Right cardiac atrium (tissue), 5 donors: Measurements from ENCODE around the gene GTF3C1. TPM values are rescaled to one million over a fixed set of nuclear protein-coding genes. Genes with fewer than 3 reads are reported as not detected.

Experiments used
- ATAC-seq, 2 donors: fragments of 200-7000 bp; cut with Tn5 transposase; one replicate each; pipeline versions ENCODE4 v1.8.0 to v1.9.1; 2020; ENCODE audit warnings: moderate library complexity in 2 of 2, mild to moderate bottlenecking in 1 of 2
- DNase-seq, 3 donors: peaks; one replicate each; pipeline ENCODE4 v3.0.0-alpha.2; 2020
- H3K27ac ChIP-seq: one replicate; pipeline ENCODE4 v1.5.1; 2013; ENCODE audit warnings: mild to moderate bottlenecking, low read length, control low read depth, moderate library complexity
- H3K27me3 ChIP-seq: one replicate; pipeline ENCODE4 v1.6.1; 2013; ENCODE audit not compliant: control insufficient read depth, insufficient read depth
- H3K4me1 ChIP-seq: one replicate; pipeline ENCODE4 v1.6.1; 2013; ENCODE audit warnings: low read length; ENCODE audit not compliant: control insufficient read depth, insufficient read depth
- H3K4me3 ChIP-seq: one replicate; pipeline ENCODE4 v1.5.1; 2013; ENCODE audit warnings: low read length, control low read depth
- H3K9me3 ChIP-seq: one replicate; pipeline ENCODE4 v1.6.1; 2013; ENCODE audit warnings: low read length; ENCODE audit not compliant: control insufficient read depth
- WGBS: extraction: QIAGEN DNeasy Blood & Tissue Kit; methylation state at CpG from one replicate; pipeline ENCODE4 v1.1.7; 2013; 5-methylcytosine and 5-hydroxymethylcytosine counted together
- intact Hi-C, 4 donors: fragments of 100-400 bp; cut with DNase I; formaldehyde crosslinking; loops; one replicate each; pipeline versions ENCODE4 v1.11.0 to v1.14.0; 2022 to 2023
- polyA plus RNA-seq: library from polyadenylated mRNA; stranded (reverse); fragments of 200-250 nt; gene quantifications from one replicate; pipeline ENCODE4 v1.2.3, GENCODE V29; 2013
- total RNA-seq, 4 donors: library from RNA; stranded (reverse); fragmentation: NEBNext Ultra II Directional; extraction: Animal tissue kit (Norgen Biotek cat#: 25700); gene quantifications; one replicate each; pipeline ENCODE4 v1.2.1, GENCODE V29; 2021
- donor health status: healthy with polysubstance abuse.
- donor health status: DM: no; HTN: yes; CAD: no.
- donor health status: DM: no; HTN: no; CAD: no.
- donor health status: DM: no; HTN: yes; CAD: no; lungs with severe emphysema.
- donor health status: DM: yes; HTN: yes; CAD: no.

GTF3C1 gene
- total and polyA plus RNA-seq, 5 donors = 49.0 to 58.6 (median 56.6) TPM

DNA sequence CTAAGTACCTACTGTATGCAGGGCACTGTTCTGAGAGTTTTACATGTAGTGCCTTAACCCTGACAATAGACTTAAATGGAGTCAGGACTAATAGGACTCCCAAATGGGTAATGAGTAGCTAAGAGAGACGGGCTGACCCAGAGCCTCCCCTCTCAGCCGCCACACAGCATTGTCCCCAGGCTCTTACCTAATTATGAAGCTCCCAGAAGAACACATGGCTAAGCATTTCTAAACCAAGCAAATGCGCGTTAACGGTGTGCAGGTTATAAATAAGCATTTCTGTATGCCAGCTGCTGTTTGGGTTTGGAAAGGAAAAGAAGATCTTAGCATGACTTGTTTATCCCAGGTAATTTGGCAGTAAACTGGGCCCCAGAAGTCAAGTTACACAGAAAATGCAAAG is 14.5 kb upstream of the GTF3C1 start:
- WGBS = 86% methylated on average over 5 of the region's 5 CpGs
- no peak overlapping the region for H3K4me3 ChIP-seq
- H3K4me1 ChIP-seq = no peaks in the 10 kb centered on the region
- ATAC-seq (no peak), DNase-seq (no peak)
- H3K9me3 ChIP-seq = no peaks in the 10 kb centered on the region
- H3K27me3 ChIP-seq = no peaks in the 10 kb centered on the region
- no peak overlapping the region for H3K27ac ChIP-seq
- intact Hi-C loops = no loop called here

- Histone ChIP-seq H3K27me3 (no peaks in the 10 kb centered on the region), H3K4me3 (no peak overlapping the region), H3K27ac (no peak overlapping the region), H3K9me3 (no peaks in the 10 kb centered on the region), H3K4me1 (no peaks in the 10 kb centered on the region)
- DNase-seq (no peak), ATAC-seq (no peak)
- intact Hi-C loops = no loop called here
- 81% methylated on average over 8 of the region's 8 CpGs for WGBS
Observed at GRCh38 chr16:27561216-27561615, 11.5 kb upstream of the GTF3C1 start.

GRCh38 chr16:27558932-27559331 is 9.2 kb upstream of the GTF3C1 start:
- no peaks in the 10 kb centered on the region for H3K9me3 ChIP-seq
- H3K27ac ChIP-seq = no peak overlapping the region
- WGBS = 81% methylated on average over 1 of the region's 1 CpG
- H3K4me3 ChIP-seq = no peak overlapping the region
- H3K27me3 ChIP-seq = no peaks in the 10 kb centered on the region
- no peaks in the 10 kb centered on the region for H3K4me1 ChIP-seq
- intact Hi-C loops = no loop called here
- no peak for ATAC-seq
- DNase-seq = no peak

GRCh38 chr16:27558434-27558833 is 8.7 kb upstream of the GTF3C1 start:
- 72% methylated on average over 3 of the region's 3 CpGs for WGBS
- Histone ChIP-seq H3K4me1 (no peaks in the 10 kb centered on the region), H3K9me3 (no peaks in the 10 kb centered on the region), H3K4me3 (no peak overlapping the region), H3K27me3 (no peaks in the 10 kb centered on the region), H3K27ac (no peak overlapping the region)
- ATAC-seq = no peak
- intact Hi-C loops = no loop called here
- DNase-seq = no peak

DNA sequence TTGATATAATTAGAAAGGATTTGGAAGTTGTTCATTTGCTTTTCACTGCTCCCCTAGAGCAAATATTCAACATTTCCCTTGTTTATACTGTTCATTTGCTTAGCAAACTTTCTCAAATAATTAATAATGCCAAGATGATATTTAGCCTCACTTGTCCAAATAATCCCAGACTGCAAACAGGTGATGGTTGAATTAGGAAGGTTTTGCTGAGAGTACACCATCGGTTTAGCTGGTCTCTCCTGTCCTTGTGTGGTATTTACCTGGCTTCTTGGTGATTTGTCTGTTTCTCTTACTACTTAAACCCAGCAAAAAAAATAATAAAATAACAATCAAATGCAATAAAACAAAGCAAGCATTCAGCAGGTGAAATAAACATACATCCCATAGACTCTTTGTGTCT is 6.8 kb upstream of the GTF3C1 start:
- Histone ChIP-seq H3K27ac (no peak overlapping the region), H3K4me3 (no peak overlapping the region), H3K9me3 (no peaks in the 10 kb centered on the region), H3K27me3 (no peaks in the 10 kb centered on the region), H3K4me1 (no peaks in the 10 kb centered on the region)
- no peak for DNase-seq
- no peak for ATAC-seq
- WGBS = 97% methylated on average over 1 of the region's 1 CpG
- intact Hi-C loops = no loop called here

- intact Hi-C loops = no loop called here
- ATAC-seq (no peak), DNase-seq (no peak)
- Histone ChIP-seq H3K9me3 (no peaks in the 10 kb centered on the region), H3K27ac (peak overlapping the region; percentile 83), H3K4me1 (peaks cover 6% of the 10 kb centered on the region), H3K4me3 (no peak overlapping the region), H3K27me3 (no peaks in the 10 kb centered on the region)
- WGBS = 22% methylated on average over 1 of the region's 1 CpG
Observed at GRCh38 chr16:27551036-27551435, 1.3 kb upstream of the GTF3C1 start.

- peak overlapping the region; percentile 83 for H3K27ac ChIP-seq
- no peak for ATAC-seq
- no peak for DNase-seq
- H3K9me3 ChIP-seq = no peaks in the 10 kb centered on the region
- H3K4me3 ChIP-seq = peak overlapping the region; percentile 87
- H3K27me3 ChIP-seq = no peaks in the 10 kb centered on the region
- intact Hi-C loops = no loop called here
- H3K4me1 ChIP-seq = peaks cover 6% of the 10 kb centered on the region
- 39% methylated on average over 4 of the region's 4 CpGs for WGBS
Observed at GRCh38 chr16:27550582-27550920, 838 bp upstream of the GTF3C1 start.

DNA sequence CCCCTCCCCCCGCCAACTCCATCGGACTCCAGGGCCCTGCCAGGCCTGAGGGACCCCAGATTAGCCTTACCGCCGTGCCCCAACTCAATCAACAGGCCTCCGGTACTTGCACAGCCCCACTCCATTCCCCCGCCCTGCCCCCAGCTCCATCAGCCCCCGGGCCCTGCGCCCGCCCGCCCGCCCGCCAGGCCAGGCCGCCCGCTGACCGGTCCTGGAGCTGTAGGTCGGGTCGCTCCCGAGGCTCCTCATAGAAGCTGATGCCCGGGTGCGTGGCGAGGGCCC is 308 bp downstream of the GTF3C1 start:
- intact Hi-C loops = no loop called here
- peak overlapping the region; percentile 56 for H3K27ac ChIP-seq
- ATAC-seq (peak; percentile 66 to 74), DNase-seq (no peak)
- H3K4me1 ChIP-seq = peaks cover 6% of the 10 kb centered on the region
- H3K27me3 ChIP-seq = no peaks in the 10 kb centered on the region
- under 1% methylated on average over 21 of the region's 21 CpGs for WGBS
- peak overlapping the region; percentile 95 for H3K4me3 ChIP-seq
- no peaks in the 10 kb centered on the region for H3K9me3 ChIP-seq

- Histone ChIP-seq H3K27me3 (no peaks in the 10 kb centered on the region), H3K27ac (no peak overlapping the region), H3K4me1 (peaks cover 6% of the 10 kb centered on the region), H3K9me3 (no peaks in the 10 kb centered on the region), H3K4me3 (no peak overlapping the region)
- DNase-seq (no peak), ATAC-seq (no peak)
- intact Hi-C loops = no loop called here
- WGBS = 76% methylated on average over 2 of the region's 2 CpGs
Observed at GRCh38 chr16:27547851-27548250, 1.9 kb downstream of the GTF3C1 start.

DNA sequence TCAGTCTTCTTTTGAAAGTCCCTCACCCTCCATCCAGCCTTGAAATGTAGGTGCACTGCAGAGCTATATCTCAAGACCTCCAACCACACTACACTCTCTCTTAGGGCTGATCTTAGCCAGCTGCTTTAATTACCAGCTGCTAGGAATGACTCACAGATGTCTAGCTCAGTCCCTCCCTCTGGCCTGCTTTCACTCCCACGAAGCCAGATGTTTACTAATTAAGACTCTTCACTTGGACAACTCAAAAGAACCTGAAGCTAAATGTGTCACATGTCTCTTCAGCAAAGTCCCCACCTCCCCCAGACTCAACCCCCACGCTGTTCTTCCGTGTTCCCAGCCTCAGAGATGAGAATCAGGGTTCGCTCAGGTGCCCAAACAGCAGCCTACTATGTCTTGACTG is 2.6 kb downstream of the GTF3C1 start:
- DNase-seq = no peak
- Histone ChIP-seq H3K4me1 (peaks cover 6% of the 10 kb centered on the region), H3K27ac (no peak overlapping the region), H3K4me3 (no peak overlapping the region), H3K27me3 (no peaks in the 10 kb centered on the region), H3K9me3 (no peaks in the 10 kb centered on the region)
- intact Hi-C loops = no loop called here
- WGBS = 47% methylated on average over 4 of the region's 4 CpGs
- ATAC-seq = no peak

GRCh38 chr16:27544671-27545070 is 5.0 kb downstream of the GTF3C1 start:
- H3K27ac ChIP-seq = no peak overlapping the region
- ATAC-seq = no peak
- WGBS = 95% methylated on average over 4 of the region's 4 CpGs
- H3K4me1 ChIP-seq = peaks cover 6% of the 10 kb centered on the region
- intact Hi-C loops = no loop called here
- H3K4me3 ChIP-seq = no peak overlapping the region
- H3K9me3 ChIP-seq = no peaks in the 10 kb centered on the region
- no peaks in the 10 kb centered on the region for H3K27me3 ChIP-seq
- DNase-seq = no peak

- intact Hi-C loops = no loop called here
- H3K27me3 ChIP-seq = no peaks in the 10 kb centered on the region
- WGBS = 89% methylated on average over 3 of the region's 3 CpGs
- ATAC-seq (no peak), DNase-seq (no peak)
- H3K27ac ChIP-seq = no peak overlapping the region
- H3K9me3 ChIP-seq = no peaks in the 10 kb centered on the region
- H3K4me3 ChIP-seq = no peak overlapping the region
- H3K4me1 ChIP-seq = peaks cover 5% of the 10 kb centered on the region
Observed at GRCh38 chr16:27543801-27544200, 5.9 kb downstream of the GTF3C1 start.
